Uterus (tissue), 2 donors: ENCODE results near the gene ARHGAP10.

Experiments
- POLR2A ChIP-seq, 2 donors: fragments of 450-650 bp; IDR thresholded peaks; one replicate each; pipeline ENCODE4 v1.6.1; 2016; ENCODE audit warnings: antibody characterized with exemption in 2 of 2, mild to moderate bottlenecking in 1 of 2, moderate library complexity in 1 of 2
- TF ChIP-seq, protein P1 (sequence below), 4 experiments: fragments of 200-600 bp in 2 of 4; fragments of 450-650 bp in 2 of 4; sonication (generic) in 2 of 4; IDR thresholded peaks; one replicate each; pipeline ENCODE4 v1.5.1; 2016 to 2019; ENCODE audit warnings: antibody characterized with exemption in 4 of 4, mild to moderate bottlenecking in 2 of 4, moderate library complexity in 1 of 4

DNA sequence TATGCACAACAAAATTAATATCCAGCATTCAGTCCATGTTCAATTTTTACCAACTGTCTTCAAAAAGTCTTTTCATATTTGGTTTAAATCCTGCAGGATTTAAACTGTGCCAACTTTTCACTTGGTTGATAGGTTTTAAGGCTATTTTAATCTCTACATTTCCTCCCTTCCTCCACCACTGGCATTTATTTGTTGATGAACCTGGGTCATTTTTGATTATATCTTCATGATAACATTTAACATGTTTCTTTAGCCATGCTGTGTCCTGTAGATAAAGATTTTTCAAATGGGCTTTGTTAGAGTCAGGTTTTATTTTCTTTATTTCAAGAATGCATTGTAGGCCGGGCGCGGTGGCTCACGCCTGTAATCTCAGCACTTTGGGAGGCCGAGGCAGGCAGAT, 216.4 kb downstream of the ARHGAP10 start:
- no peak for TF ChIP-seq POLR2A (IDR thresholded peaks at IDR 0.05)
- TF ChIP-seq, protein P1, sequence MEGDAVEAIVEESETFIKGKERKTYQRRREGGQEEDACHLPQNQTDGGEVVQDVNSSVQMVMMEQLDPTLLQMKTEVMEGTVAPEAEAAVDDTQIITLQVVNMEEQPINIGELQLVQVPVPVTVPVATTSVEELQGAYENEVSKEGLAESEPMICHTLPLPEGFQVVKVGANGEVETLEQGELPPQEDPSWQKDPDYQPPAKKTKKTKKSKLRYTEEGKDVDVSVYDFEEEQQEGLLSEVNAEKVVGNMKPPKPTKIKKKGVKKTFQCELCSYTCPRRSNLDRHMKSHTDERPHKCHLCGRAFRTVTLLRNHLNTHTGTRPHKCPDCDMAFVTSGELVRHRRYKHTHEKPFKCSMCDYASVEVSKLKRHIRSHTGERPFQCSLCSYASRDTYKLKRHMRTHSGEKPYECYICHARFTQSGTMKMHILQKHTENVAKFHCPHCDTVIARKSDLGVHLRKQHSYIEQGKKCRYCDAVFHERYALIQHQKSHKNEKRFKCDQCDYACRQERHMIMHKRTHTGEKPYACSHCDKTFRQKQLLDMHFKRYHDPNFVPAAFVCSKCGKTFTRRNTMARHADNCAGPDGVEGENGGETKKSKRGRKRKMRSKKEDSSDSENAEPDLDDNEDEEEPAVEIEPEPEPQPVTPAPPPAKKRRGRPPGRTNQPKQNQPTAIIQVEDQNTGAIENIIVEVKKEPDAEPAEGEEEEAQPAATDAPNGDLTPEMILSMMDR (IDR thresholded peaks at IDR 0.05), result no peak
